Lower lobe of right lung (tissue), 2 donors: ENCODE results near the gene SERPINI1. TPM values are rescaled to one million over a fixed set of nuclear protein-coding genes. Genes with fewer than 3 reads are reported as not detected.

Source experiments
- ATAC-seq, 2 donors: fragments of 200-7000 bp; cut with Tn5 transposase; one replicate each; pipeline ENCODE4 v1.9.1; 2020 to 2022; ENCODE audit warnings: mild to moderate bottlenecking in 2 of 2, moderate library complexity in 2 of 2
- DNase-seq: peaks from one replicate; pipeline ENCODE4 v3.0.0-alpha.2; 2020
- H3K27ac ChIP-seq: fragments of 200-600 bp; one replicate; pipeline ENCODE4 v1.8.0; 2022
- H3K27me3 ChIP-seq: fragments of 200-600 bp; one replicate; pipeline ENCODE4 v1.8.0; 2022; ENCODE audit warnings: low read depth
- H3K36me3 ChIP-seq: fragments of 200-600 bp; one replicate; pipeline ENCODE4 v1.8.0; 2022; ENCODE audit warnings: mild to moderate bottlenecking
- H3K4me1 ChIP-seq: fragments of 200-600 bp; one replicate; pipeline ENCODE4 v1.8.0; 2022
- H3K4me3 ChIP-seq: fragments of 200-600 bp; one replicate; pipeline ENCODE4 v1.8.0; 2022; ENCODE audit warnings: mild to moderate bottlenecking
- H3K9me3 ChIP-seq: fragments of 200-600 bp; one replicate; pipeline ENCODE4 v1.8.0; 2022
- CTCF ChIP-seq: fragments of 200-600 bp; IDR thresholded peaks from one replicate; pipeline ENCODE4 v1.8.0; 2022; ENCODE audit warnings: antibody characterized with exemption, mild to moderate bottlenecking
- intact Hi-C: fragments of 100-400 bp; cut with DNase I; formaldehyde crosslinking; loops from one replicate; pipeline ENCODE4 v1.11.0; 2022
- total RNA-seq: library from RNA; stranded (reverse); fragmentation: NEBNext Ultra II Directional; extraction: Animal tissue kit (Norgen Biotek cat#: 25700); gene quantifications from one replicate; pipeline ENCODE4 v1.2.1, GENCODE V29; 2021
- donor health status: DM: no; HTN: yes; CAD: no; lungs with severe emphysema.

Gene SERPINI1
- total RNA-seq, 1 donor from 2014 or later: 6.7 TPM

GRCh38 chr3:167813169-167814123 lies 77.9 kb downstream of the SERPINI1 start:
- no peak overlapping the region for H3K27ac ChIP-seq
- H3K9me3 ChIP-seq: no peaks in the 10 kb centered on the region
- ATAC-seq (peak; percentile 31 to 62), DNase-seq (no peak)
- no peaks in the 10 kb centered on the region for H3K27me3 ChIP-seq
- peaks cover 21% of the 10 kb centered on the region for H3K4me1 ChIP-seq
- TF ChIP-seq CTCF: no peak
- no peak overlapping the region for H3K4me3 ChIP-seq
- no peaks in the 10 kb centered on the region for H3K36me3 ChIP-seq
- intact Hi-C loops: no loop called here

DNA sequence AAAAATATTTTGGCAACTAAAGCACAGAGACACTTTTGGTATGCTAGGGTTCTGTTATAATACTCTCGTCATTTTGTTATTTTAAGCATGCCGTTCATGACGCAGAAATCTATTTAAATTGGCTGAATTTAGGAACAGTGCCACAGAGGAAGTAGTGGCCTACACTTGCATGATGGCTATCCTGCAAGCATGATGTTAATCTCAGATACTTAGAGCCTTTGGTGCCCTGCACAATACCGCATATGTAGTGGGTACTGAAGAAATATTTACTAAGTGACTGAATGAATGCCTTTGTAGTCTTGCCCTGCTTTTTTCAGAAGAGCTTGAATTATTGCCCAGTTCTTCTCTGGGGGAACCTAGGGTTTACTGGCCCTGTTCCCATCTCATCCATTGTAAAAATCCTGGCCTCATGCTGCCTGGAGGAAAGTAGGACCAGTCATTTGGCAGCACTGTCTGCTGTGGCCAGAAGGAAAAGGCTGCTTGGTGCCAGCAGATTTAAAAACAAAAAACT lies 79.0 kb downstream of the SERPINI1 start:
- no peak for TF ChIP-seq CTCF
- DNase-seq: no peak
- Histone ChIP-seq H3K27ac (no peak overlapping the region), H3K27me3 (no peaks in the 10 kb centered on the region), H3K36me3 (no peaks in the 10 kb centered on the region), H3K4me1 (peaks cover 21% of the 10 kb centered on the region), H3K4me3 (no peak overlapping the region), H3K9me3 (no peaks in the 10 kb centered on the region)
- intact Hi-C loops: no loop called here
- peak; percentile 83 to 88 for ATAC-seq

GRCh38 chr3:167816953-167817352 lies 81.4 kb downstream of the SERPINI1 start:
- TF ChIP-seq CTCF: no peak
- ATAC-seq: no peak
- Histone ChIP-seq H3K9me3 (no peaks in the 10 kb centered on the region), H3K36me3 (no peaks in the 10 kb centered on the region), H3K4me3 (no peak overlapping the region), H3K27ac (no peak overlapping the region), H3K4me1 (peaks cover 21% of the 10 kb centered on the region), H3K27me3 (no peaks in the 10 kb centered on the region)
- intact Hi-C loops: no loop called here
- DNase-seq: no peak

DNA sequence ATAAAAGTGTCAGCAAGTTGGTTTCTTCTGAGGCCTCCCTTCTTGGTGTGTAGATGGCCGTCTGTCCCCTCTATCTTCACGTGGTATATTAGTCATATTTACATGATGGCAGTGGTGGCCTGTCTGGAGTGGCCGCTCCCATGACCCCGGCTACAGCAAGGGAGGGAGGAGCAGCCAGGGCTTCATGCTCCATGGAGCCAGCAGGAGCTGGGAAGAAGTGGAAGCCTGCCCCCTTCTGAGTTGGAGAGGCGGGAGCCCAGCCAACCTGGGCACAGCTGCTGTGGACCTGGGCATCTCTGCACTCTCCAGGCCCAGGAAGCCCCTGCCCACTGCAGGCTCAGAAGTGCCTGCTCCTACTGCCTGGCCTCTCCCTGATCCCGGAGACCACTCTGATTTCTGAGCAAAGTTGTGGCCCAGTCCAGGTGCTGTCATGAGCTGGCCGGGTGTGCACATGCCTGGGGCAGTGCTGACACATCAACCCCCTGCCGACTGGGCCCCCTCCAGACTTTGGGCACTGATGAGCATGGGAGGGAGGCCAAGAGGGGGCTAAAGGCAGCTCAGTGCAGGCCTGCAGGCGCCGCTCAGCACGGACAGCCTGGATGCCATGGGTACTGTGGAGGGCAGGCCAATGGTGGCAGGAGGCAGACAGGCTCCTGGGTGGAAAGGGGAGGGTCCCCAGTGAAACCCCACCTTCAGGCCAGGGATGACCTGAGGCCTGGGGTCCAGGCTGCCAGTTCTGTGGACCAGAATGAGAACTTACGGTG lies 84.8 kb downstream of the SERPINI1 start:
- no peak for DNase-seq
- intact Hi-C loops: no loop called here

More for the DNA sequence above, 84.8 kb downstream of the SERPINI1 start:
- no peaks in the 10 kb centered on the region for H3K36me3 ChIP-seq
- H3K4me3 ChIP-seq: no peak overlapping the region
- no peak overlapping the region for H3K27ac ChIP-seq
- H3K27me3 ChIP-seq: no peaks in the 10 kb centered on the region
- peak in 1 of 2 donors; percentile 14 for ATAC-seq
- peaks cover under 1% of the 10 kb centered on the region for H3K4me1 ChIP-seq
- no peak for TF ChIP-seq CTCF
- no peaks in the 10 kb centered on the region for H3K9me3 ChIP-seq
